ENCODE results near the gene BMP6.

DNA sequence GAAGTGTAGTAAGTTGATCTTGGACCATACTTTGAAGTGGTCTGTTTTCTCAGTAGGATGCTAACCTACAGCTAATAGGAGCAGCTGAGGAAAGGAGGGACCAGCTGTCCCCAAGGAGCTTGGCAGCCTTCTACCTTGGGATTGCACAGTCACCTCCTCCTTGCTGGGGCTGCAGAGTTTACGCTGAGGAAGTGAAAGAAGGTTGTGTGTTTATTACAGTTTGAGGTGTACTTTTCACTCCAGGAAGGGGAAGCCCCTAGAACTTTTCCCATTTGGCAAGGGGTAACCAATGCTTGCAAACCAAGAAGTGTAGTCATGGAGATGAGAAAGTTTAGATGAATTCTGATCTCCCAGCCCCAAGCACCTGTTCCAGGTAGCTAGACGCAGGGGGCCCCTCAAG lies 58.8 kb downstream of the BMP6 start:
- TF ChIP-seq POLR2A (IDR thresholded peaks at IDR 0.05; ENCODE audit: low read depth, low read length) (no peak), POLR2AphosphoS5 (IDR thresholded peaks at IDR 0.05; ENCODE audit: insufficient read depth, low read depth, low read length) (peak; percentile 28)

Data from endothelial cell of umbilical vein (primary cell).